Kidney epithelial cell (primary cell): ENCODE results near the gene FOCAD. TPM values are rescaled to one million over a fixed set of nuclear protein-coding genes. Genes with fewer than 3 reads are reported as not detected.

Experiments
- DNase-seq: peaks from one replicate; pipeline ENCODE4 v3.0.0-alpha.2; 2010; ENCODE audit warnings: low read depth
- H3K27me3 ChIP-seq: 2 replicates; pipeline ENCODE4 v1.6.0; 2011; ENCODE audit warnings: low read length; ENCODE audit not compliant: control insufficient read depth, insufficient read depth
- H3K36me3 ChIP-seq: 2 replicates; pipeline ENCODE4 v1.5.1; 2011; ENCODE audit warnings: low read length; ENCODE audit not compliant: control insufficient read depth, insufficient read depth
- H3K4me3 ChIP-seq: 2 replicates; pipeline ENCODE4 v1.5.1; 2011; ENCODE audit warnings: low read depth, mild to moderate bottlenecking, control low read depth, low read length
- total RNA-seq: library from RNA; depleted of rRNA; stranded (reverse); fragments of >200 nt; gene quantifications from 2 replicates; pipeline ENCODE4 v1.2.3, GENCODE V29; 2015
- TF ChIP-seq, protein P1 (sequence below): IDR thresholded peaks from 2 replicates; pipeline ENCODE4 v1.5.1; 2011; ENCODE audit warnings: mild to moderate bottlenecking, moderate library complexity, low read length, control low read depth, inconsistent platforms; ENCODE audit not compliant: insufficient read depth, poor library complexity, severe bottlenecking

Gene FOCAD
- total RNA-seq, 1 donor from 2014 or later, result 62.9 TPM

DNA sequence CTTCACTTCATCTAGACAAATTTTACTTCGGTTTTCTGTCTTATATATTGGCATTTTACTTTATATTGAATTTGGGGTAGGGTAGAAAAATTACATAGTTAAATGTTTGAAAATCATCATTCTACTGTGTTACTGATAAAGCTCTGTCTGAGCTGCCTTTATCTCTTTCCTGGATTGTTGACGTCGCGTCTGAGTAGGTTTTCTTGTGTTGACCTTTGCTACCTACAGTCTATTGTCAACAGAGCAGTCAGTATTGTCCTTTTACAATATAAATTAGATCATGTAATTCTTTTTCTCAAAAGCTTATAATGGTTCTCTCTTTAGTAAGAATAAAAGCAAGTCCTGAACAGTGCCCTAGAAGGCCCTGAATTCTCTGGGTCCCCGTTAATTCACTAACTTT, 219.2 kb downstream of the FOCAD start:
- DNase-seq, result no peak
- Histone ChIP-seq H3K36me3 (no peaks in the 10 kb centered on the region), H3K4me3 (no peak overlapping the region), H3K27me3 (no peaks in the 10 kb centered on the region)
- TF ChIP-seq, protein P1, sequence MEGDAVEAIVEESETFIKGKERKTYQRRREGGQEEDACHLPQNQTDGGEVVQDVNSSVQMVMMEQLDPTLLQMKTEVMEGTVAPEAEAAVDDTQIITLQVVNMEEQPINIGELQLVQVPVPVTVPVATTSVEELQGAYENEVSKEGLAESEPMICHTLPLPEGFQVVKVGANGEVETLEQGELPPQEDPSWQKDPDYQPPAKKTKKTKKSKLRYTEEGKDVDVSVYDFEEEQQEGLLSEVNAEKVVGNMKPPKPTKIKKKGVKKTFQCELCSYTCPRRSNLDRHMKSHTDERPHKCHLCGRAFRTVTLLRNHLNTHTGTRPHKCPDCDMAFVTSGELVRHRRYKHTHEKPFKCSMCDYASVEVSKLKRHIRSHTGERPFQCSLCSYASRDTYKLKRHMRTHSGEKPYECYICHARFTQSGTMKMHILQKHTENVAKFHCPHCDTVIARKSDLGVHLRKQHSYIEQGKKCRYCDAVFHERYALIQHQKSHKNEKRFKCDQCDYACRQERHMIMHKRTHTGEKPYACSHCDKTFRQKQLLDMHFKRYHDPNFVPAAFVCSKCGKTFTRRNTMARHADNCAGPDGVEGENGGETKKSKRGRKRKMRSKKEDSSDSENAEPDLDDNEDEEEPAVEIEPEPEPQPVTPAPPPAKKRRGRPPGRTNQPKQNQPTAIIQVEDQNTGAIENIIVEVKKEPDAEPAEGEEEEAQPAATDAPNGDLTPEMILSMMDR, result no peak

DNA sequence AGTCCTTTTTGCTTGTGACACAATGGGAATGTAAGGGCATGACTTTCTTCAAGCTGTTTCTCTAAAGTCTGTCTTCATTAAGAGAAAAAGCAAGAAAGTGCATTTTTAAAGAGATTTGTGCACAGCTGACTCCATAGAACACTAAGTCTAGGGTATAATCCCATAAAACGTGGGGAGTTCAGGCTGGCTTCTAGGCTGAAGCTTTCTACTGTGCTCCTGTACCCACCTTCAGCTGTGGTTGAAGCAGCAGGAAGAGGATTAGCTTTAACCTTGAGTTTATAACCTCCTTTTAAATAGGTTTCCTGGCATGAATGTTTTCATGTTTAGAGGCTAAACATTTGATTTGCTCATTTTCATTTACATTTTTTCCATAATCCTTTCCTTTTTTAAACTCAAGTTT, 220.9 kb downstream of the FOCAD start:
- Histone ChIP-seq H3K4me3 (no peak overlapping the region), H3K36me3 (no peaks in the 10 kb centered on the region), H3K27me3 (no peaks in the 10 kb centered on the region)
- no peak for DNase-seq
- TF ChIP-seq, protein P1, result no peak

DNA sequence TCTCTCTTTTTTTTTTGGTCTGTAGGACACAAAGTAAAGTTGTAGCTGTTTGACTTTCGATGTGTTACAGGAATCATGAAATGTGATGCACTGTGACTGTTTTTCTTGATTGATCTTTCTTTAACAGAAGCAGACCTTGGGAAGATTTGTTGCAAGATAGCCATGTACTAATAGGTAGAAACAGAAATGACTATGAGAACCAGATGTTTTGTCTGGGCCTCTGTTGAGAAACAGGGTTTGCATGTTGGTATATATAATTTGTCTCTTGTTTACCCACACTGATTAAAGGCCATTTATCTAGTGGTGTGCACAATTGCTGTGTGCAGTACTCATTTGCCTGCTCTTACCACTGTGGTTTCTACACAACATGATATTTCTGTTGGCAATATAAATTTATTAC, 222.3 kb downstream of the FOCAD start:
- DNase-seq, result no peak
- Histone ChIP-seq H3K36me3 (no peaks in the 10 kb centered on the region), H3K27me3 (no peaks in the 10 kb centered on the region), H3K4me3 (no peak overlapping the region)
- TF ChIP-seq, protein P1, result no peak

DNA sequence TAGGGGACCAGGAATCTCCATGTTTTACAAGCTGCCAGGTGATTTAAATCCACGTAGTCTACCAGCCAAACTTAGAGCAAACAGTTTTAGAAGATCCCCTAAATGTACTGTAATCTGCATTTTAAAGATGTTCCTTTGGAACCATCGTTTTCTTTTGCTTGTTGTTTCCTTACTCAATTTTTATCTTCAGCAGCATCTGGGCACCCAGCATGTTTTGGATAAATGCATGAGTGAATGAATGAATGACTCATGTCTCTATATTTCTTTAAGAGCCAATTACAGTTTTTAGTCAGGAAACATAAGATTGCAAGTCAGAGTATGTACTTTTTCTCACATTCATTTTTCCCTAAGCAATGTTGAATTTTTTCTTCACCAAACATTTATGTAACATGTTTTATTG, 224.4 kb downstream of the FOCAD start:
- DNase-seq, result no peak
- TF ChIP-seq, protein P1, result no peak
- Histone ChIP-seq H3K4me3 (no peak overlapping the region), H3K36me3 (no peaks in the 10 kb centered on the region), H3K27me3 (no peaks in the 10 kb centered on the region)

DNA sequence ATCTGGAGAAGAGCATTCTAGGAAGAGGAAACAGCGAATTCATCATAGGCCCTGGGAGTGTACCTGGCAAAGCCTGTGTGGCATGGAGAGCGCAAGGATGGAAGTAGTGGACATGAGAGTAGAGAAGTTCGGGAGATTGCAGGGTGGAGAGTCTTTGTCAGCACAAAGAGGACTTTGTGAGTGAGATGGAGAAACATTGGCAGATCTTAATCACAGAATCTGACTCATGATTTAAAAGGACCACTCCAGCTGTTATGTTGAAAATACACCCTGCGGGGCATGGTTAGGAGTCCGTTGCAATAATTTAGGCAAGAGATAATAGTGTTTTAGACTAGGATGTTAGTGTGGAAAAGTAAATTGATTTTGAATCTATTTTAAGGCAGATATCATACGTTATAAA, 230.5 kb downstream of the FOCAD start:
- H3K4me3 ChIP-seq, result no peak overlapping the region
- H3K36me3 ChIP-seq, result no peaks in the 10 kb centered on the region
- TF ChIP-seq, protein P1, result no peak
- DNase-seq, result no peak
- no peaks in the 10 kb centered on the region for H3K27me3 ChIP-seq

DNA sequence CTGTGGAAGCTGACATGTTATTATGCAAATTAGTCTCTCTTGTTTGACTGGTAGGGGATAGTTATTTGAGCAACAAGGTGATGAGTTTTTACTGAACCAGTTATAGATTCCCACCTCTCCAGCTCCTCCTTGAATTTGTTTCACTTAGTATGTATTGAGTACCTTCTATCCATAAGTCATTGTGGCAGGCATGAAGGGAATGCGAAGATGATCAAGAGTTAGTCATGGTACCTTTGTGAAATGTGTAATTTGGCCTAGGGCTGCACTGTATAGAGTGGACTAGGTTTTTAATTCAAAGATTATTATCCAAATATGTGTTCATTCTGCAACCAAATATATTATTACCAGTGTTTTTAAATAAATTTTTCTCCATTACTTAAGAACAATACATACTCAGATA, 237.3 kb downstream of the FOCAD start:
- Histone ChIP-seq H3K4me3 (no peak overlapping the region), H3K27me3 (no peaks in the 10 kb centered on the region), H3K36me3 (no peaks in the 10 kb centered on the region)
- TF ChIP-seq, protein P1, result no peak
- DNase-seq, result no peak
